Activated T-helper 2 cell treated with anti-CD3 and anti-CD28 coated beads, Interferon-gamma antibody, Interleukin-2, Interleukin-4, amounts not matched to agents 10 μg/mL and 5 μg/mL and 100 μg/mL, durations not matched to agents 14 hours and 24 hours and 36 hours (primary cell): ENCODE data around the gene CAMTA1. TPM values are rescaled to one million over a fixed set of nuclear protein-coding genes. Genes with fewer than 3 reads are reported as not detected.

ENCODE experiments used
- DNase-seq: peaks from one replicate; pipeline ENCODE4 v3.0.0; 2021; ENCODE audit warnings: low spot score
- H3K27ac Mint-ChIP-seq: one replicate; pipeline ENCODE4 v1.8.0; 2021; ENCODE audit warnings: mixed read lengths
- H3K27me3 Mint-ChIP-seq: one replicate; pipeline ENCODE4 v1.8.0; 2021; ENCODE audit warnings: low read depth, mixed read lengths
- H3K36me3 Mint-ChIP-seq: one replicate; pipeline ENCODE4 v1.8.0; 2021; ENCODE audit warnings: low read depth, mixed read lengths
- H3K4me1 Mint-ChIP-seq: one replicate; pipeline ENCODE4 v1.8.0; 2021; ENCODE audit warnings: low read depth, mixed read lengths
- H3K4me3 Mint-ChIP-seq: one replicate; pipeline ENCODE4 v1.8.0; 2021; ENCODE audit warnings: low read depth, mild to moderate bottlenecking, moderate library complexity, mixed read lengths
- H3K9me3 Mint-ChIP-seq: one replicate; pipeline ENCODE4 v1.8.0; 2021; ENCODE audit warnings: mixed read lengths
- intact Hi-C: fragments of 100-400 bp; cut with micrococcal nuclease; formaldehyde crosslinking; loops from one replicate; pipeline ENCODE4 v1.15.1; 2023
- total RNA-seq: library from RNA; stranded (reverse); gene quantifications from 2 replicates; pipeline ENCODE4 v1.2.3, GENCODE V29; 2022

The CAMTA1 gene
- total RNA-seq, 1 donor from 2014 or later = 62.9 TPM

- H3K27ac Mint-ChIP-seq = peak overlapping the region; percentile 85
- peak overlapping the region; percentile 82 for H3K4me3 Mint-ChIP-seq
- peaks cover 39% of the 10 kb centered on the region for H3K4me1 Mint-ChIP-seq
- H3K27me3 Mint-ChIP-seq = peaks cover 8% of the 10 kb centered on the region
- intact Hi-C loops = loop anchor here (2.0 to 10.0 kb wide), 4 partner anchors 39 to 389 kb away; partner anchors contain the start of genes ACOT7 and PHF13
- H3K36me3 Mint-ChIP-seq = peaks cover 11% of the 10 kb centered on the region
- no peaks in the 10 kb centered on the region for H3K9me3 Mint-ChIP-seq
- no peak for DNase-seq
These were observed 1.2 kb upstream of the CAMTA1 start for GRCh38 chr1:6783936-6784559.

DNA sequence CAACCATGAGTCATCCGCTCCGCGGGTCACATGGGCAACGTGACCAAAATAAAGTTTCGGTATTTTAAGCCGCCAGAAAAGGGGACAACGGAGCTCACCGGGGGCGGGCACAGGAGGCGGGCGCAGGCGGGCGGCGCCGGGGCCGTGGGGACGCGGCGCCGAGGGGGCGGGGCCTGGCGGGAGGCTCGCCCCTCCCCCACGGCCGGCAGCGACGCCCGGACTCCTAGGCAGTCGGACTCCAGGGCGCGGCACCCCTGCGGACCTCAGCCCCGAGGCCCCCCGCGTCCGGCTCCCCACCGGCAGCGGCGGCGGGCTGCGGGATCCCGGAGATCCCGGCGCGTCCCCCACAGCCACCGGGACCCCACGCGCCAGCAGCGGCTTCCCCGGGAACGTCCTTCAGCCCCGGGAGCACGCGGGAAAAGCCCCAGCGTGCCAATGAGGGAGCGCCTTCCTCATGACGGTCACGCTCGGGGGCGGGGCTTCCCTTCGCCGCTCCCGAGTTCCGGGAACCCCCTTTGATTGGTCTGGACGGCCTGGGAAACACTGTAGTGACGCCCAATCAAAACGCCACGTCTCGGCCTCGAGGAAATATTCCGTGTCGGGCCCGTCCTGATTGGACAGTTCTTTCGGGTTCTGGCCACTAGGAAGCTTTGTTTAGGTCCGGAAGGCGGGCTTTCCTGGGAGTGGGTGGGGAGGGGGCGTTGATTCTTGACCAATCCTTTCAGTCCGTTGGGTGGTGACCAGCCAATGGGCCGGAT is 515 bp upstream of the CAMTA1 start:
- Mint-ChIP-seq H3K36me3 (peaks cover 11% of the 10 kb centered on the region), H3K9me3 (no peaks in the 10 kb centered on the region), H3K27ac (peak overlapping the region; percentile 85), H3K4me1 (peaks cover 39% of the 10 kb centered on the region), H3K27me3 (peaks cover 8% of the 10 kb centered on the region), H3K4me3 (peak overlapping the region; percentile 82)
- intact Hi-C loops = loop anchor here (2.0 to 10.0 kb wide), 4 partner anchors 40 to 390 kb away; partner anchors contain the start of genes ACOT7 and PHF13
- peak; percentile 100 for DNase-seq

GRCh38 chr1:6785728-6786505 is 663 bp downstream of the CAMTA1 start:
- Mint-ChIP-seq H3K4me3 (peak overlapping the region; percentile 95), H3K27me3 (peaks cover 7% of the 10 kb centered on the region), H3K4me1 (peaks cover 39% of the 10 kb centered on the region), H3K36me3 (peaks cover 11% of the 10 kb centered on the region), H3K9me3 (no peaks in the 10 kb centered on the region), H3K27ac (peak overlapping the region; percentile 95)
- intact Hi-C loops = loop anchor here (2.0 to 10.0 kb wide), 4 partner anchors 41 to 391 kb away; partner anchors contain the start of genes ACOT7 and PHF13
- DNase-seq = peak; percentile 24

DNA sequence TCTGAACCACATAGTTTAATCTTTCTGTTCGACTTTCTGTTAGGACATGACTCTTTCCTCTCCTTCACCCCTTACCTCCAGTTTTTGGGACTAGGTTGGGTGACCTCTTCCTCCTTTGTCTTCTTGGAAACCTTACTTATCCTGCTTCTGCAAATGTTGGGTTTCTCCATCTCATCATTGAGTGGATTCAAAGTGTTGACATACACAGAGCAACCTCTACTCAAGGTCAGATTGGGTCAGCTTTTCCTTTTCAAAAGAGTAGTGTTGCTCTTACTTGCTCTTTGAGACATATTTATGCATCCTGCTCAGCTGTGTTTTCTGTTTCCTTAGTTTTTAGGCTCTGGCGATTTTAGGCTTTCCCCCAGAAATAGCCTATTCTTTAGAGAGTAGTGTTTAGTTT is 3.7 kb downstream of the CAMTA1 start:
- no peak for DNase-seq
- H3K27me3 Mint-ChIP-seq = no peaks in the 10 kb centered on the region
- intact Hi-C loops = loop anchor here (10.0 kb wide), 1 partner anchor 394 kb away; the partner anchor contains the start of gene ACOT7
- peak overlapping the region; percentile 19 for H3K4me3 Mint-ChIP-seq
- peaks cover 36% of the 10 kb centered on the region for H3K4me1 Mint-ChIP-seq
- no peak overlapping the region for H3K27ac Mint-ChIP-seq
- H3K36me3 Mint-ChIP-seq = peaks cover 11% of the 10 kb centered on the region
- H3K9me3 Mint-ChIP-seq = no peaks in the 10 kb centered on the region

- intact Hi-C loops = no loop called here
These were observed 4.9 kb downstream of the CAMTA1 start for GRCh38 chr1:6790146-6790545.

DNA sequence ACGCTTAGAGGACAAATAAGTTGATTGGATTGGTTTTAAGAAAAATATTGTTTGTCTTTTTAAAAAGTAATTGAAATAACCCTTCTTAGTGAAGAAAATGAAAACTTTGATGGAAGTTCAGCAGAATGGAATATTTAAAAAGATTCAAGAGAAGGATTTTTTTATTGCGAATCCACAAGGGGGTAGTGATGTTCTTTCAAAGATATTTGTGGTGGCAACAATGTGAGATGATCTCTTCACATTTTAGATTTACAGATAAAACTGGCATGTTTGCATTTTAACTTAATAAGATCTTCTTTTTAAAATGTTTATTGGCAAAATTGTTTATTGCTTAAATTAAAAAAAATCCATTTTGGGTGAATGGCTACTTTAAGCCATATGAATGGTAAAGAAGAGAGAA is 8.9 kb downstream of the CAMTA1 start:
- Mint-ChIP-seq H3K27me3 (no peaks in the 10 kb centered on the region), H3K9me3 (no peaks in the 10 kb centered on the region)

More at GRCh38 chr1:6790146-6790545, 4.9 kb downstream of the CAMTA1 start:
- no peaks in the 10 kb centered on the region for H3K9me3 Mint-ChIP-seq
- no peak overlapping the region for H3K27ac Mint-ChIP-seq
- H3K36me3 Mint-ChIP-seq = peaks cover 11% of the 10 kb centered on the region
- DNase-seq = no peak
- peaks cover 35% of the 10 kb centered on the region for H3K4me1 Mint-ChIP-seq
- no peaks in the 10 kb centered on the region for H3K27me3 Mint-ChIP-seq
- H3K4me3 Mint-ChIP-seq = no peak overlapping the region

GRCh38 chr1:6795203-6795602 is 9.9 kb downstream of the CAMTA1 start:
- H3K9me3 Mint-ChIP-seq = no peaks in the 10 kb centered on the region
- H3K4me1 Mint-ChIP-seq = peaks cover 7% of the 10 kb centered on the region
- H3K27ac Mint-ChIP-seq = no peak overlapping the region
- intact Hi-C loops = no loop called here
- H3K36me3 Mint-ChIP-seq = peaks cover 7% of the 10 kb centered on the region
- no peaks in the 10 kb centered on the region for H3K27me3 Mint-ChIP-seq
- no peak for DNase-seq
- H3K4me3 Mint-ChIP-seq = no peak overlapping the region

More for the DNA sequence above, 8.9 kb downstream of the CAMTA1 start:
- Mint-ChIP-seq H3K4me1 (peaks cover 11% of the 10 kb centered on the region), H3K27ac (no peak overlapping the region), H3K36me3 (peaks cover 7% of the 10 kb centered on the region), H3K4me3 (no peak overlapping the region)
- DNase-seq = no peak
- intact Hi-C loops = no loop called here

GRCh38 chr1:6795661-6796060 is 10.4 kb downstream of the CAMTA1 start:
- Mint-ChIP-seq H3K27ac (no peak overlapping the region), H3K4me1 (peaks cover 9% of the 10 kb centered on the region), H3K36me3 (peaks cover 7% of the 10 kb centered on the region), H3K27me3 (no peaks in the 10 kb centered on the region), H3K9me3 (no peaks in the 10 kb centered on the region), H3K4me3 (no peak overlapping the region)
- intact Hi-C loops = no loop called here
- DNase-seq = no peak

DNA sequence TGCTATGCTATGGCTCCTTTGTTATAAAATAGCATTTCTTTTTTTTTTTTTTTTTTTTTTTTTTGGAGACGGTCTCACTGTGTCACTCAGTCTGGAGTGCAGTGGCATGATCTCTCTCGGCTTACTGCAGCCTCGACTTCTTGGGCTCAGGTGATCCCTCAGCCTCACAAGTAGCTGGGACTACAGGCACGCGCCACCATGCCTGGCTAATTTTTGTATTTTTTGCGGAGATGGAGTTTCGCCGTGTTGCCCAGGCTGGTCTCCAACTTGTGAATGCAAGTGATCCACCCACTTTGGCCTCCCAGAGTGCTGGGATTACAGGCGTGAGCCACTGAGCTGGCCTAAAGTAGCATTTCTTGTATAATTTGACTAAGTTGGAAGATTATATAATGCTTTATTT is 10.8 kb downstream of the CAMTA1 start:
- no peak overlapping the region for H3K4me3 Mint-ChIP-seq
- no peak for DNase-seq

GRCh38 chr1:6799499-6799898 is 14.2 kb downstream of the CAMTA1 start:
- DNase-seq = no peak
- Mint-ChIP-seq H3K27ac (no peak overlapping the region), H3K9me3 (no peaks in the 10 kb centered on the region), H3K27me3 (no peaks in the 10 kb centered on the region), H3K36me3 (peaks cover 7% of the 10 kb centered on the region), H3K4me3 (no peak overlapping the region), H3K4me1 (peaks cover 4% of the 10 kb centered on the region)
- intact Hi-C loops = no loop called here

More for the DNA sequence above, 10.8 kb downstream of the CAMTA1 start:
- Mint-ChIP-seq H3K36me3 (peaks cover 7% of the 10 kb centered on the region), H3K4me1 (peaks cover 6% of the 10 kb centered on the region), H3K27ac (no peak overlapping the region), H3K9me3 (no peaks in the 10 kb centered on the region), H3K27me3 (no peaks in the 10 kb centered on the region)
- intact Hi-C loops = no loop called here

GRCh38 chr1:6800745-6801144 is 15.5 kb downstream of the CAMTA1 start:
- Mint-ChIP-seq H3K27me3 (no peaks in the 10 kb centered on the region), H3K4me1 (peaks cover 11% of the 10 kb centered on the region)

GRCh38 chr1:6801199-6801598 is 15.9 kb downstream of the CAMTA1 start:
- intact Hi-C loops = no loop called here
- no peak for DNase-seq
- H3K27me3 Mint-ChIP-seq = no peaks in the 10 kb centered on the region
- peaks cover 3% of the 10 kb centered on the region for H3K36me3 Mint-ChIP-seq
- H3K27ac Mint-ChIP-seq = no peak overlapping the region
- no peaks in the 10 kb centered on the region for H3K9me3 Mint-ChIP-seq
- H3K4me1 Mint-ChIP-seq = peaks cover 16% of the 10 kb centered on the region
- no peak overlapping the region for H3K4me3 Mint-ChIP-seq

More at GRCh38 chr1:6800745-6801144, 15.5 kb downstream of the CAMTA1 start:
- DNase-seq = no peak
- Mint-ChIP-seq H3K36me3 (peaks cover 3% of the 10 kb centered on the region), H3K9me3 (no peaks in the 10 kb centered on the region), H3K4me3 (no peak overlapping the region), H3K27ac (no peak overlapping the region)
- intact Hi-C loops = no loop called here
